HepG2 (cell line): ENCODE measurements around the gene PCDHGA6. TPM values are rescaled to one million over a fixed set of nuclear protein-coding genes. Genes with fewer than 3 reads are reported as not detected.

ENCODE experiments used
- ATAC-seq: fragments of 200-7000 bp; cut with Tn5 transposase; 3 replicates; pipeline ENCODE4 v1.9.1; 2020; ENCODE audit warnings: mild to moderate bottlenecking, moderate library complexity
- BruUV-seq: library from RNA; stranded (reverse); fragments of 400-500 nt; replicated peaks from 2 replicates; lab custom pipeline; 2021; lab: Mats Ljungman, UMichigan
- CTCF ChIA-PET: fragments of 300-600 bp; formaldehyde crosslinking; extraction: SDS; loops from one replicate; lab custom pipeline; 2021; ENCODE audit warnings: low total read pairs, inconsistent platforms, low intra/inter-chr PET ratio; lab: Yijun Ruan, JAX
- POLR2A ChIA-PET: fragments of 350-600 bp; sonication (Branson Sonifier 250); formaldehyde crosslinking; loops from one replicate; lab custom pipeline; 2020; ENCODE audit warnings: antibody characterized with exemption, inconsistent platforms; lab: Yijun Ruan, JAX
- DNase-seq: peaks from one replicate; pipeline ENCODE4 v3.0.0-alpha.2; 2015; ENCODE audit warnings: low spot score
- FAIRE-seq: peaks from 3 replicates; lab custom pipeline; 2011; peaks lifted over from hg19 to GRCh38; lab: Jason Lieb, UNC
- H2AFZ ChIP-seq: one replicate; pipeline ENCODE4 v1.6.1; 2011; ENCODE audit warnings: low read length, inconsistent platforms
- H3K27ac ChIP-seq: fragments of 300-600 bp; 3 replicates; pipeline ENCODE4 v1.8.0; 2011; ENCODE audit warnings: mixed run types, mild to moderate bottlenecking, mixed read lengths, low read length, inconsistent platforms; ENCODE audit not compliant: insufficient read depth; ENCODE audit errors: extremely low read length
- H3K27me3 ChIP-seq, 2 experiments: fragments of 200-600 bp in 1 of 2; 2 replicates in 1 of 2; 3 replicates in 1 of 2; pipeline versions ENCODE4 v1.6.0 to v1.8.0; 2011; ENCODE audit warnings: low read length in 2 of 2, mild to moderate bottlenecking in 2 of 2, moderate library complexity in 2 of 2, inconsistent platforms in 1 of 2; ENCODE audit not compliant: insufficient read depth in 2 of 2, control insufficient read depth in 1 of 2
- H3K36me3 ChIP-seq, 2 experiments: fragments of 200-600 bp in 1 of 2; replicated peaks in 1 of 2; 2 replicates in 1 of 2; 3 replicates in 1 of 2; pipeline versions ENCODE4 v1.5.1 to v1.8.0; 2011; ENCODE audit warnings: low read length in 2 of 2, inconsistent platforms in 1 of 2; ENCODE audit not compliant: insufficient read depth in 2 of 2, control insufficient read depth in 1 of 2
- H3K4me1 ChIP-seq: 2 replicates; pipeline ENCODE4 v1.5.1; 2012; ENCODE audit warnings: low read length, inconsistent platforms; ENCODE audit not compliant: insufficient read depth
- H3K4me2 ChIP-seq: 2 replicates; pipeline ENCODE4 v1.6.0; 2011; ENCODE audit warnings: low read depth, low read length, inconsistent platforms
- H3K4me3 ChIP-seq, 3 experiments: fragments of 200-600 bp in 1 of 3; sonication (generic), shearing (Covaris generic) in 1 of 3; replicated peaks in 1 of 3; 2 replicates each; pipeline ENCODE4 v1.5.1; 2011 to 2016; ENCODE audit warnings: low read length in 3 of 3, inconsistent platforms in 2 of 3, low read depth in 2 of 3, mild to moderate bottlenecking in 2 of 3, control low read depth in 1 of 3, mixed read lengths in 1 of 3; ENCODE audit not compliant: insufficient read depth in 1 of 3
- H3K79me2 ChIP-seq: one replicate; pipeline ENCODE4 v1.6.1; 2011; ENCODE audit warnings: low read length, inconsistent platforms; ENCODE audit not compliant: insufficient read depth
- H3K9ac ChIP-seq: 2 replicates; pipeline ENCODE4 v1.6.0; 2011; ENCODE audit warnings: mild to moderate bottlenecking, low read depth, low read length, inconsistent platforms; ENCODE audit not compliant: insufficient read depth
- H3K9me3 ChIP-seq: 2 replicates; pipeline ENCODE4 v1.5.1; 2012; ENCODE audit warnings: mild to moderate bottlenecking, low read length
- H4K20me1 ChIP-seq: 2 replicates; pipeline ENCODE4 v1.6.0; 2011; ENCODE audit warnings: inconsistent platforms, mild to moderate bottlenecking, low read length, moderate library complexity; ENCODE audit not compliant: insufficient read depth
- ARNT ChIP-seq: fragments of 450-650 bp; IDR thresholded peaks from 2 replicates; pipeline ENCODE4 v1.6.1; 2017
- CTCF ChIP-seq: sonication (generic); formaldehyde crosslinking; IDR thresholded peaks from 2 replicates; pipeline ENCODE4 v1.5.0; 2020; ENCODE audit warnings: mild to moderate bottlenecking, missing genetic modification reagents, moderate library complexity
- ETV6 ChIP-seq: sonication (generic); formaldehyde crosslinking; conservative IDR thresholded peaks from 2 replicates; pipeline ENCODE4 v1.4.0; 2020; ENCODE audit warnings: missing genetic modification reagents
- GATA4 ChIP-seq: sonication (generic); IDR thresholded peaks from 2 replicates; pipeline ENCODE4 v1.6.1; 2016; ENCODE audit warnings: antibody characterized with exemption, low read depth, borderline replicate concordance
- HMGA1 ChIP-seq: sonication (generic); formaldehyde crosslinking; conservative IDR thresholded peaks from 2 replicates; pipeline ENCODE4 v1.4.0; 2020; ENCODE audit warnings: missing genetic modification reagents
- MAFF ChIP-seq: IDR thresholded peaks from 2 replicates; pipeline ENCODE4 v1.6.1; 2011; ENCODE audit warnings: low read depth, low read length, improper control_type of control experiment
- MYNN ChIP-seq: sonication (generic); formaldehyde crosslinking; IDR thresholded peaks from 2 replicates; pipeline ENCODE4 v1.4.0; 2020; ENCODE audit warnings: mild to moderate bottlenecking, low read depth, missing genetic modification reagents
- NR2F6 ChIP-seq, 2 experiments: IDR thresholded peaks; 2 replicates each; pipeline ENCODE4 v1.6.1; 2016; ENCODE audit warnings: antibody characterized with exemption in 1 of 2, mild to moderate bottlenecking in 1 of 2
- ZNF367 ChIP-seq: sonication (generic); formaldehyde crosslinking; IDR thresholded peaks from 2 replicates; pipeline ENCODE4 v1.4.0; 2020; ENCODE audit warnings: missing genetic modification reagents, borderline replicate concordance
- ZNF839 ChIP-seq: sonication (generic); formaldehyde crosslinking; IDR thresholded peaks from 2 replicates; pipeline ENCODE4 v1.4.0; 2020; ENCODE audit warnings: missing genetic modification reagents, mild to moderate bottlenecking, borderline replicate concordance
- ZNF850 ChIP-seq: sonication (generic); formaldehyde crosslinking; conservative IDR thresholded peaks from 2 replicates; pipeline ENCODE4 v1.9.0; 2021; ENCODE audit warnings: mild to moderate bottlenecking, missing genetic modification reagents
- ZSCAN12 ChIP-seq: sonication (generic); formaldehyde crosslinking; IDR thresholded peaks from 2 replicates; pipeline ENCODE4 v1.9.0; 2021; ENCODE audit warnings: mild to moderate bottlenecking, missing genetic modification reagents
- WGBS: methylation state at CpG from one replicate; pipeline ENCODE4 v1.1.6; 2017; ENCODE audit warnings: low lambda C conversion rate; 5-methylcytosine and 5-hydroxymethylcytosine counted together
- in situ Hi-C: cut with HindIII; loops from 2 replicates; pipeline ENCODE4 v1.10.0; 2017; ENCODE audit warnings: low pct_unique_long_range_greater_than_20kb; ENCODE audit not compliant: extremely low pct_ligation_motif_present
- intact Hi-C: fragments of 100-400 bp; cut with micrococcal nuclease; formaldehyde crosslinking; loops from one replicate; pipeline ENCODE4 v1.10.0; 2022; ENCODE audit not compliant: unreplicated experiment
- polyA plus RNA-seq, 8 experiments: library from polyadenylated mRNA; depleted of rRNA in 3 of 8; stranded (reverse) in 7 of 8; unstranded in 1 of 8; fragments of >200 nt; fragmentation: Illumina TruSeq in 4 of 8; extraction: Trizol in 4 of 8; gene quantifications; 2 replicates each; pipeline versions ENCODE4 v1.2.1 to v1.2.3, GENCODE V29; 2011 to 2016; ENCODE audit warnings: low read depth in 4 of 8, missing spikeins in 1 of 8, mixed read lengths in 1 of 8; ENCODE audit not compliant: insufficient read depth in 1 of 8
- total RNA-seq, 5 experiments: library from RNA; depleted of rRNA; stranded (reverse); fragments of >200 nt; fragmentation: Illumina TruSeq; extraction: Trizol; gene quantifications; 2 replicates each; pipeline ENCODE4 v1.2.3, GENCODE V29; 2016; ENCODE audit warnings: low read depth in 1 of 5
- TF ChIP-seq, protein P1 (sequence below): sonication (generic); formaldehyde crosslinking; IDR thresholded peaks from 2 replicates; pipeline ENCODE4 v1.4.0; 2020; ENCODE audit warnings: mild to moderate bottlenecking, missing genetic modification reagents
- TF ChIP-seq, protein P2 (sequence below): sonication (generic); formaldehyde crosslinking; IDR thresholded peaks from 2 replicates; pipeline ENCODE4 v1.5.1; 2020; ENCODE audit warnings: mild to moderate bottlenecking, moderate library complexity, missing genetic modification reagents

The PCDHGA6 gene
- total and polyA plus RNA-seq, 2 of the 13 experiments (the other 11 are each of a cell fraction or from before 2014, with no cell fraction given) = 0.33 to 0.51 TPM

- Histone ChIP-seq H3K9ac (no peak overlapping the region), H3K36me3 (no peaks in the 10 kb centered on the region), H3K4me3 (no peak overlapping the region), H3K27ac (no peak overlapping the region), H2AFZ (no peak overlapping the region), H4K20me1 (no peaks in the 10 kb centered on the region)
- WGBS = 31% methylated on average over 4 of the region's 5 CpGs
- in situ Hi-C loops (loop anchor here (10.0 kb wide), 1 partner anchor 169 kb away; no protein-coding TSS in a partner anchor), intact Hi-C loops (loop anchor here (10.0 kb wide), 1 partner anchor 169 kb away; no protein-coding TSS in a partner anchor)
- DNase-seq (no peak), ATAC-seq (no peak), FAIRE-seq (no peak)
- CTCF ChIA-PET = no interaction called here
- no TSS peak for BruUV-seq
- TF ChIP-seq HMGA1 (CRISPR knock-in tag) = no peak
- TF ChIP-seq ZNF850 (CRISPR knock-in tag) = no peak
- no peak for TF ChIP-seq GATA4
- TF ChIP-seq ZSCAN12 (CRISPR knock-in tag) = no peak
- TF ChIP-seq, protein P1, sequence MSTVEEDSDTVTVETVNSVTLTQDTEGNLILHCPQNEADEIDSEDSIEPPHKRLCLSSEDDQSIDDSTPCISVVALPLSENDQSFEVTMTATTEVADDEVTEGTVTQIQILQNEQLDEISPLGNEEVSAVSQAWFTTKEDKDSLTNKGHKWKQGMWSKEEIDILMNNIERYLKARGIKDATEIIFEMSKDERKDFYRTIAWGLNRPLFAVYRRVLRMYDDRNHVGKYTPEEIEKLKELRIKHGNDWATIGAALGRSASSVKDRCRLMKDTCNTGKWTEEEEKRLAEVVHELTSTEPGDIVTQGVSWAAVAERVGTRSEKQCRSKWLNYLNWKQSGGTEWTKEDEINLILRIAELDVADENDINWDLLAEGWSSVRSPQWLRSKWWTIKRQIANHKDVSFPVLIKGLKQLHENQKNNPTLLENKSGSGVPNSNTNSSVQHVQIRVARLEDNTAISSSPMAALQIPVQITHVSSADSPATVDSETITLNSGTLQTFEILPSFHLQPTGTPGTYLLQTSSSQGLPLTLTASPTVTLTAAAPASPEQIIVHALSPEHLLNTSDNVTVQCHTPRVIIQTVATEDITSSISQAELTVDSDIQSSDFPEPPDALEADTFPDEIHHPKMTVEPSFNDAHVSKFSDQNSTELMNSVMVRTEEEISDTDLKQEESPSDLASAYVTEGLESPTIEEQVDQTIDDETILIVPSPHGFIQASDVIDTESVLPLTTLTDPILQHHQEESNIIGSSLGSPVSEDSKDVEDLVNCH = no peak
- no peak for TF ChIP-seq ETV6 (CRISPR knock-in tag)
- no peak for TF ChIP-seq CTCF (CRISPR knock-in tag)
- no peak for TF ChIP-seq MYNN (CRISPR knock-in tag)
- no peak for TF ChIP-seq ARNT
- no peak for TF ChIP-seq ZNF367 (CRISPR knock-in tag)
- TF ChIP-seq ZNF839 (CRISPR knock-in tag) = no peak
- no peak for TF ChIP-seq MAFF
- TF ChIP-seq, protein P2, sequence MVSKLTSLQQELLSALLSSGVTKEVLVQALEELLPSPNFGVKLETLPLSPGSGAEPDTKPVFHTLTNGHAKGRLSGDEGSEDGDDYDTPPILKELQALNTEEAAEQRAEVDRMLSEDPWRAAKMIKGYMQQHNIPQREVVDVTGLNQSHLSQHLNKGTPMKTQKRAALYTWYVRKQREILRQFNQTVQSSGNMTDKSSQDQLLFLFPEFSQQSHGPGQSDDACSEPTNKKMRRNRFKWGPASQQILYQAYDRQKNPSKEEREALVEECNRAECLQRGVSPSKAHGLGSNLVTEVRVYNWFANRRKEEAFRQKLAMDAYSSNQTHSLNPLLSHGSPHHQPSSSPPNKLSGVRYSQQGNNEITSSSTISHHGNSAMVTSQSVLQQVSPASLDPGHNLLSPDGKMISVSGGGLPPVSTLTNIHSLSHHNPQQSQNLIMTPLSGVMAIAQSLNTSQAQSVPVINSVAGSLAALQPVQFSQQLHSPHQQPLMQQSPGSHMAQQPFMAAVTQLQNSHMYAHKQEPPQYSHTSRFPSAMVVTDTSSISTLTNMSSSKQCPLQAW (CRISPR knock-in tag) = no peak
- no peak for TF ChIP-seq NR2F6 (IDR thresholded peaks at IDR 0.05)
- no peak for TF ChIP-seq NR2F6 (CRISPR knock-in tag; IDR thresholded peaks at IDR 0.05)
- TF ChIP-seq, all 625 proteins: peak for 0
- Histone ChIP-seq H3K79me2 (no peaks in the 10 kb centered on the region), H3K27me3 (no peaks in the 10 kb centered on the region), H3K4me2 (no peak overlapping the region), H3K4me1 (no peaks in the 10 kb centered on the region), H3K9me3 (peaks cover 26% of the 10 kb centered on the region)
- POLR2A ChIA-PET = no interaction called here
Observed at GRCh38 chr5:141356133-141356532, 17.6 kb upstream of the PCDHGA6 start.
